Measurements from ENCODE around the gene KIF24.

The KIF24 gene

DNA sequence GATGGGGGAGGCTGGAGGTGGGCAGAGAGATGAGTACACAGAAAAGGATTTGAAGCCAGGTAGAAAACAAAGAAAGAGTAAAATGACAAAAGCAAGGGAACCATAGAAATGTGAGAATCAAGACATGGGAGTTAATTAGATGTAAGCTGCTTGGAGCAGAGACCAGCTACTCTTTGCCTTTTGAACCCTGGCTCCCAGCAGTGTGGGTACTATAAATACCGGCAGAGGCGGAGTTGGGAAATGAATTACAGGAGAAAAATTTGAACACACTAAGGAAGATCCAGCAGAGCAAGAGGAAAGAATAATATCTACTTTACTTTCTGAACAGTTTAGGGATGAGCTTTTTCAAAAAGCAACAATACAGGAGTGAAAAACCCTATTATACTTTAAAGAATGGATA lies 36.5 kb downstream of the KIF24 start:
- ChIA-PET POLR2A (ENCODE audit: low non-redundant PET) (no interaction called here), CTCF (interaction anchor here (0.7 kb wide), 1 partner anchor 17 kb away, joined by 5 read pairs; no protein-coding TSS in a partner anchor)
- DNase-seq (ENCODE audit: low spot score): no peak
- H3K27ac ChIP-seq: no peak overlapping the region
- TF ChIP-seq, protein P1, sequence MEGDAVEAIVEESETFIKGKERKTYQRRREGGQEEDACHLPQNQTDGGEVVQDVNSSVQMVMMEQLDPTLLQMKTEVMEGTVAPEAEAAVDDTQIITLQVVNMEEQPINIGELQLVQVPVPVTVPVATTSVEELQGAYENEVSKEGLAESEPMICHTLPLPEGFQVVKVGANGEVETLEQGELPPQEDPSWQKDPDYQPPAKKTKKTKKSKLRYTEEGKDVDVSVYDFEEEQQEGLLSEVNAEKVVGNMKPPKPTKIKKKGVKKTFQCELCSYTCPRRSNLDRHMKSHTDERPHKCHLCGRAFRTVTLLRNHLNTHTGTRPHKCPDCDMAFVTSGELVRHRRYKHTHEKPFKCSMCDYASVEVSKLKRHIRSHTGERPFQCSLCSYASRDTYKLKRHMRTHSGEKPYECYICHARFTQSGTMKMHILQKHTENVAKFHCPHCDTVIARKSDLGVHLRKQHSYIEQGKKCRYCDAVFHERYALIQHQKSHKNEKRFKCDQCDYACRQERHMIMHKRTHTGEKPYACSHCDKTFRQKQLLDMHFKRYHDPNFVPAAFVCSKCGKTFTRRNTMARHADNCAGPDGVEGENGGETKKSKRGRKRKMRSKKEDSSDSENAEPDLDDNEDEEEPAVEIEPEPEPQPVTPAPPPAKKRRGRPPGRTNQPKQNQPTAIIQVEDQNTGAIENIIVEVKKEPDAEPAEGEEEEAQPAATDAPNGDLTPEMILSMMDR (conservative IDR thresholded peaks at IDR 0.05; ENCODE audit: low read depth): no peak

DNA sequence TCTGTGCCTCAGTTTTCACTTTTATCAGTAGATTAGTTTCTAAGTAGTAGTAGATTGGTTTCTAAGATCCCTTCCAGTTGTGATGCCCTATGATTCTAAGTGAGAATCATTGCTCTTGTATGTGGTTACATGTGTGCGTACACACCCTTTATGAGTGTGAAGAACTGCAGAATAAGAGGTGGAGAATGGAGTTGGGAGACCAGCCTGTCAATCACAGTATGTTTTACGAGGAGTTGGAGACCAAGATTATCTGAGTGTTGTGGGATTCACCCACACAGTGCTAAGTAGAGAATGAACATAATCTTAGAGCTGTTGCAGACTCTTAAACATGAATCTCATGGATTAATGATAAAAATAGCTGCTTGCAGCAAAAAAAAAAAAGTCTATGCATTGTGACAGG lies 37.6 kb downstream of the KIF24 start:
- CTCF ChIA-PET: interaction anchor here (0.5 to 0.7 kb wide), 3 partner anchors 11 to 186 kb away, joined by 3 to 8 read pairs (median 4); no protein-coding TSS in a partner anchor
- no peak overlapping the region for H3K27ac ChIP-seq
- POLR2A ChIA-PET (ENCODE audit: low non-redundant PET): no interaction called here
- TF ChIP-seq, protein P1 (conservative IDR thresholded peaks at IDR 0.05; ENCODE audit: low read depth): no peak
- no peak for DNase-seq (ENCODE audit: low spot score)

DNA sequence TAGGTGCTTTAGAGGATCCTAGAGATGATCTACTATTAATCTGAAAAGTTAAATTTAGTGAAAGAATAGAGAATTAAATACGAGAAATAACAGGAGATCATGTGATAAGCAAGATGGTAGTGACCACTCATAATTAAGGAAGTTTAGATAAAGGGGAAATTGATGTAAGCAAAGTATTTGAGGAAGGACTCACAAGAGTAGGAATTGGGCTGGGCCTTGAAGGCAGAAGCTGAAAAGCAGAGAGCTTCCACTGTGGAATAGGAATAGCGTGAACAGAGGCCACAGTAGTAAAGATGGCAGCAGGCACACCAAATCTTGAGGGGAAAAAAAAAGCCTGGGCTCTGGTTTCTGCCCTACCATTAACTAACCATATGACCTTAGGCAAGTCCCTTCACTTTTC lies 38.0 kb downstream of the KIF24 start:
- CTCF ChIA-PET: interaction anchor here (1.0 kb wide), 1 partner anchor 13 kb away, joined by 6 read pairs; no protein-coding TSS in a partner anchor
- H3K27ac ChIP-seq: no peak overlapping the region
- TF ChIP-seq, protein P1 (conservative IDR thresholded peaks at IDR 0.05; ENCODE audit: low read depth): no peak
- DNase-seq (ENCODE audit: low spot score): no peak
- POLR2A ChIA-PET (ENCODE audit: low non-redundant PET): no interaction called here

DNA sequence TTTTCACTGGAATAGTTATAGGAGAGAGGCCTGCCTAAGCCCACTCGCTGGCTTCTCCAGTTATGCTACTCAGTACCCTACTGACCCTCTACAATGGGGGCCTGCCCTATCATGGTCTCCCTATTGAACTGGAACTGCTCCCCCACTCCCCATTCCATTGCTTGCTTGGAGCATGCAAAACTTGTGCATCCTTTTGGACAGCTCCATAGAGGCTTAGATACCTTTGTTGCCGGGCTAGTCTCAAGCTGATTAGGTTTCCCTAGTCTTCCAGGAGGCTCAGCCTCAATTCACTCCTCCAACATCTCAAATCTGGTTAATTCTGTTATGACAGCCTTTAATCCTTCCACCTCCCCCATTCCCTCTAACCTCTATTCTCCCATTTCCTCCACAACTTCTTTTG lies 39.9 kb downstream of the KIF24 start:
- no peak overlapping the region for H3K27ac ChIP-seq
- CTCF ChIA-PET: no interaction called here
- DNase-seq (ENCODE audit: low spot score): no peak
- TF ChIP-seq, protein P1 (conservative IDR thresholded peaks at IDR 0.05; ENCODE audit: low read depth): no peak
- POLR2A ChIA-PET (ENCODE audit: low non-redundant PET): no interaction called here

DNA sequence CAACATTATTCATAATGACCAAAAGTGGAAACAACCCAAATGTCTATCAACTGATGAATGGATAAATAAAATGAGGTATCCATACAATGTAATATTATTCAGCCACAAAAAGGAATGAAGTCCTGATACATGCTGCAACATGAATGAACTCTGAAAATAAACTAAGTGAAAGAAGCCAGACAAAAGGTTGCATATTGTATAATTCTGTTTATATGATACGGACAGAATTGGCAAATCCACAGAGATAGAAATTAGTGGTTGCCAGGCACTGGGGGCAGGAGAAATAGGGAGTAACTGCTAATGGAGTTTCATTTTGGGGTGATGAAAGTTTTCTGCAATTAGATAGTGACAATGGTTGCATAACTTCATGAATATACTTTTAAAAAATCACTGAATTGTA lies 47.0 kb downstream of the KIF24 start:
- H3K27ac ChIP-seq: no peak overlapping the region
- ChIA-PET POLR2A (ENCODE audit: low non-redundant PET) (no interaction called here), CTCF (interaction anchor here (0.8 kb wide), 1 partner anchor 15 kb away, joined by 3 read pairs; no protein-coding TSS in a partner anchor)
- TF ChIP-seq, protein P1 (conservative IDR thresholded peaks at IDR 0.05; ENCODE audit: low read depth): no peak
- DNase-seq (ENCODE audit: low spot score): no peak

DNA sequence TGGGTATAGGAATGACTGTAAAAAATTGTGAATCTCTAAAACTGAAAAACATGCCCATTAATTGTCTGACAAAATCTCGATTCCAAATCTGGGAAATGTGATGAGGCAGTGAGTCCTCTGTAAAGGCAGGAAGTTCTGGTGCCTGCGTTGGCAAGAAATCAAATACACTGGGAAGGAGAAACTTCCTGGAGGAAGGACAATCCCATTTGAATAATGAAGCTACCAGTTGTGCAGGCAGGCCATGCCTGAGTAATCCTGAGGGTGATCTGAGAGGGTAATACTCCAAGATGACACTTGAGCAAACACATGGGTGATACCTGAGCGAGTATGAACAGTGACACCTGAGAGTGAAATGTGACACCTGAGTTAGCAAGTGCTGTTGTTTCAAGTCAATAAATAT lies 49.7 kb downstream of the KIF24 start:
- CTCF ChIA-PET: no interaction called here
- DNase-seq (ENCODE audit: low spot score): peak; percentile 35
- H3K27ac ChIP-seq: no peak overlapping the region
- POLR2A ChIA-PET (ENCODE audit: low non-redundant PET): no interaction called here
- TF ChIP-seq, protein P1 (conservative IDR thresholded peaks at IDR 0.05; ENCODE audit: low read depth): no peak

Measured in RWPE1 (cell line).